Cardiac fibroblast (primary cell): Measurements from ENCODE around the gene MMRN2.

Experiments used
- DNase-seq, 2 donors: peaks; one replicate each; pipeline versions ENCODE4 v3.0.0 to v3.0.0-alpha.2; 2010; ENCODE audit warnings: low read depth in 2 of 2
- H3K4me3 ChIP-seq, 2 donors: replicated peaks in 1 of 2; 1 replicate in 1 of 2; 2 replicates in 1 of 2; pipeline ENCODE4 v1.5.1; 2011; ENCODE audit warnings: low read depth in 2 of 2, low read length in 2 of 2, mild to moderate bottlenecking in 2 of 2, moderate library complexity in 1 of 2
- TF ChIP-seq, protein P1 (sequence below): IDR thresholded peaks from one replicate; pipeline ENCODE4 v1.5.1; 2011; ENCODE audit warnings: low read depth, mild to moderate bottlenecking, low read length, inconsistent platforms

MMRN2 gene

DNA sequence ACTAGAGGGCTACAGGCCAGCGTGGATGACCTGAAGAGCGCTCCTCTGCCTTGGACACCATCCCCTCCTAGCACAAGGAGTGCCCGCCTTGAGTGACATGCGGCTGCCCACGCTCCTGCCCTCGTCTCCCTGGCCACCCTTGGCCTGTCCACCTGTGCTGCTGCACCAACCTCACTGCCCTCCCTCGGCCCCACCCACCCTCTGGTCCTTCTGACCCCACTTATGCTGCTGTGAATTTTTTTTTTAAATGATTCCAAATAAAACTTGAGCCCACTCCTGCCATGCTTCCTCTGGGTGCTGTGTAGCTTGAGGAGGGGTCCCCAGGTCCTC lies 5.5 kb upstream of the MMRN2 start:
- DNase-seq, result no peak
- H3K4me3 ChIP-seq, result no peak overlapping the region
- TF ChIP-seq, protein P1, sequence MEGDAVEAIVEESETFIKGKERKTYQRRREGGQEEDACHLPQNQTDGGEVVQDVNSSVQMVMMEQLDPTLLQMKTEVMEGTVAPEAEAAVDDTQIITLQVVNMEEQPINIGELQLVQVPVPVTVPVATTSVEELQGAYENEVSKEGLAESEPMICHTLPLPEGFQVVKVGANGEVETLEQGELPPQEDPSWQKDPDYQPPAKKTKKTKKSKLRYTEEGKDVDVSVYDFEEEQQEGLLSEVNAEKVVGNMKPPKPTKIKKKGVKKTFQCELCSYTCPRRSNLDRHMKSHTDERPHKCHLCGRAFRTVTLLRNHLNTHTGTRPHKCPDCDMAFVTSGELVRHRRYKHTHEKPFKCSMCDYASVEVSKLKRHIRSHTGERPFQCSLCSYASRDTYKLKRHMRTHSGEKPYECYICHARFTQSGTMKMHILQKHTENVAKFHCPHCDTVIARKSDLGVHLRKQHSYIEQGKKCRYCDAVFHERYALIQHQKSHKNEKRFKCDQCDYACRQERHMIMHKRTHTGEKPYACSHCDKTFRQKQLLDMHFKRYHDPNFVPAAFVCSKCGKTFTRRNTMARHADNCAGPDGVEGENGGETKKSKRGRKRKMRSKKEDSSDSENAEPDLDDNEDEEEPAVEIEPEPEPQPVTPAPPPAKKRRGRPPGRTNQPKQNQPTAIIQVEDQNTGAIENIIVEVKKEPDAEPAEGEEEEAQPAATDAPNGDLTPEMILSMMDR, result no peak

DNA sequence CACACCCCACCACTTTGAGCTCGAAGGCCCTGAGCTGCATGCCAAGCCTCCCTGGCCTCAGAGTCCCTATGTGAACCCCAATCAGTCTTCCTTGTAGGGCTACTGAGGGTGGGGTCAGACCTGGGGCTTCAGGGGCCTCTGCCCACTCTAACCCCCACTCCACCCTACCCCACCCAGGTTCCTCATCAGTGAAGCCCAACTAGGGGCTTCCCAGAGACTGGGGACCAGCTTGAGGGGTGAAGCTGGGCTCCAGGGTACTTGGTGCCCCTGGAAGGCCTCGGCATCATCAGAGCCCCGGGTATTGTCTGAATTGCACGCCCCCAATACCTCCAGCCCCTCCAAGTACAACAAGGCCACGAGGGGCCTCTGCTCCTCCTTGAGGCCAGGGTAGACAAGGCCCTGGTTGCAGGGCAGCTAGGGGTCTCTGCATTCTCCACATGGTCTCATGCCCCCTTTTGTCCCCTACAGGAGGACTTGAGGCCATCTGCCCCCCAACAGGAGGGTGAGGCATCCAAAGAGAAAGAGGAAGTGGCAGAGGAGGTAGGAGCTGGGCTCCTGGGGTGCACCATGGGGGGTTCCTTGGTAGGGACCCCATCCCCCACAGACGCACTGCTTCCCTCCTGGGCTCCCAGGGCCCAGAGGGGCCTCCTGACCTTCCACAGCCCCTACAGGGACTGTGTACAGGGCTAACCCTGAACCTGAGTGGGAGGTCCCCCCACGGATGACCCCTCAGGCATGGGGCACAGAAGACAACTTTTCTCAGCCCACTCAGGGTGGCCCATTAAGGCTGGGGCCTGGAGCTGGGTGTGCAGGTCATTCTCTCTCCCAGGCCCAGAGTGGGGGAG lies 4.9 kb upstream of the MMRN2 start:
- TF ChIP-seq, protein P1, result no peak
- no peak overlapping the region for H3K4me3 ChIP-seq
- DNase-seq, result no peak

DNA sequence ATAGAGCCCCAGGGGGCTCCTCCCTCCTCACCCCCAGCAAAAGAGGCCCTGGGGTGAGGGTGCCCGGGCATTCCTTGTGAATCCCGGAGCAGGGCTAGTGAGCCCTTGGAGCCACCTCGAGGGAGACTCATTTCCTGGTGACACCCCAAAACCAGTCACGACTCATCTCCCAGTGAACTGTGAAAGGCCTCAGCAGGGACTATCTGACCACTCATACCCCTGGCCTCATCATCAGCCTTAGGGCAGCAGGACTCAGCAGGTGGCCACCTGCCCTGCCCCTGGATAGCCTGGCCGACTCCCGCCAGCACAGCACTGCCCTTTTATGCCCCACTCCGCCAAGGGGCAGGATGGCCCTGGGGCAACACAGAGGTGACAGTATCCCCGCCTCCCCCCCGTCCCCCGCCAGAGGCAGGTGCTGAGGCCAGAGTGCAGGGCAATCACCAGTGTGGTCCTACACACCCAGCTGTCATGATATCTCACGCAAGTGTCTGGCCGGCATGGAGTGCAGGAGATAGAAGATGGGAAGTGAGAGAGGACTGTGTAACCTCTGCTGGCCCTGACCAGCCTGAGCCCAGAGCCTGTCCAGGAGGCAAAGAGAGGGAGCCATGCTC lies 4.2 kb upstream of the MMRN2 start:
- H3K4me3 ChIP-seq, result no peak overlapping the region
- TF ChIP-seq, protein P1, result no peak
- DNase-seq, result no peak

DNA sequence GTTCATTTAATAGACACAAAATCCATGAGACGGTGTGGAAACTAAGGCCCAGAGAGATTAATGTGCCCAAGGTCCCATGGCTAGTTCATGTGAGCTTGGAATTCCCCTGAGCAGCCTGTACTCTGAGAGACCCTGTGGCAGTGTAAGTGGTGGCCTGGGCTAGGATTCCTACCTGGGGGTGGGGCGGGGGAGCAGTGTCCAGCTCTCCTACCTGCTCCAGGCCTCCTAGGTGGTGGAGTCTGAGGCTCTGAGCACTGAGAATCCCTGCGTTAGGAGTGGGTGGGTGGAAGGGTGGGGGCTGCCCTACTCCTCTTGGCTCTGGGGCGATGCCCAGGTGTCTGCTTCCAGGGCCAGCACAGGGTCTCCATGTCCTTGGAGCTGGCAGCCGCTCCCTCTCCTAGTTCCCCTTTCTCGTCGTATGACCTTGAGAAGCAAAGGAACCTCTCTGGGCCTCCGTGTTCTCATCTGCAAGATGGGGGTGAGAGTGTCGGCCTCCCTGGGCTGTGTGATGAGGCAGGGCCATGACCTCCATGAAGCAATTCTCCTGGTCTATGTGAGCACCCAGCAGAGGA lies 3.5 kb upstream of the MMRN2 start:
- H3K4me3 ChIP-seq, result no peak overlapping the region
- no peak for DNase-seq

DNA sequence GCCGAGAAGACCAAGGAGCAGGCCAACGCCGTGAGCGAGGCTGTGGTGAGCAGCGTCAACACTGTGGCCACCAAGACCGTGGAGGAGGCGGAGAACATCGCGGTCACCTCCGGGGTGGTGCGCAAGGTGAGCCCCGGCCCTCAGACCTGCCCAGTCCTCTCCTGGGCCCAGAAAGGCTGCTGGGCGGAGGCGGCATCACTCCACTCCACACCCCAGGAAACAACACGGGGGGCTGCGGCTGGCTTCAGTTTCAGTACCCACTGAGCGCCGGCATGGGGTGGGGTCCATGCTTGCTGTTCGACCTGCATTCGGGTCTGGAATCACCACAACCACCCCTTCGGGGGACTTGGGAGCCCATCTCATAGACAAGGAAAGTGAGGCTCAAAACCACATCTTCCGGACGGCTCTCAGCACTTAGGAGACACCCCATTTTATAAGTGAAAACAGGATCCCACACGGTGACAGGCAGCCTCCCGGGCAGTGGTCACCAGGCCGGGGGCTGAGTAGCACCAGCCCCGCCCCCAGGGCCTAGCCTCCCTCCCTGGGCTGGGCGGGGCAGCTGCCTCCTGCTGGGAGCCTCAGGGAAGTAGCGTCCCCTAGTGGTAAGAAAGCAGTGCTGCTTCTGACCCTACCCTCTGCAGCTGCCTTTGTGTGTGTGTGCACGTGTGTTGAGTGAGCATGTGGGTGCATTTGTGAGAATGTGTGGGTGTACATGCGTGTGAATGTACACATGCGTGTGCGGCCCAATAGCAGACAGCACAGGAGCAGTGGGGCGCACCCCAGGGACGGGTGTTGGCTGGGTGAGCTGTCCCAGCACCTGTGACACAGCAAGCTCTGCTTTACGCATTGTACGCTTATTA lies 2.8 kb upstream of the MMRN2 start:
- TF ChIP-seq, protein P1, result peak; percentile 96
- H3K4me3 ChIP-seq, result no peak overlapping the region
- peak; percentile 81 to 83 for DNase-seq

More for the DNA sequence above, 3.5 kb upstream of the MMRN2 start:
- TF ChIP-seq, protein P1, result no peak

DNA sequence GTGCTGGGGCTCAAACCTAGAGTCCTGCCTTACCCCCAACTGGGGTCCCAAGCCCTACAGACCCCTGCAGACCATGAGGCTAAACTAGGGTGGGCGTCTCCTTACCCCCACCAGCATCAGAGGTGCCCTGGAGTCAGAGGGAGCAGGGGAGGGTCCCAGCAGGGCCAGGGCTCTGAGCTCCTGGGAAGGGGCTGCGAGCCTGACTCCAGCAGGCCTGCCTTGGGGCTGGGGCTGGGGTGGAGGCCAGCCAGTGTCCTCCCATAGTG lies 2.3 kb upstream of the MMRN2 start:
- TF ChIP-seq, protein P1, result no peak
- no peak for DNase-seq
- no peak overlapping the region for H3K4me3 ChIP-seq
